SHP77 treated with DMSO at 0.1 percent for 48 hours (cell line): ENCODE measurements around the gene CRIM1.

Experiments used
- DNase-seq: peaks from one replicate; lab custom pipeline; 2025; lab: John Stamatoyannopoulos, UW

CRIM1 gene

DNA sequence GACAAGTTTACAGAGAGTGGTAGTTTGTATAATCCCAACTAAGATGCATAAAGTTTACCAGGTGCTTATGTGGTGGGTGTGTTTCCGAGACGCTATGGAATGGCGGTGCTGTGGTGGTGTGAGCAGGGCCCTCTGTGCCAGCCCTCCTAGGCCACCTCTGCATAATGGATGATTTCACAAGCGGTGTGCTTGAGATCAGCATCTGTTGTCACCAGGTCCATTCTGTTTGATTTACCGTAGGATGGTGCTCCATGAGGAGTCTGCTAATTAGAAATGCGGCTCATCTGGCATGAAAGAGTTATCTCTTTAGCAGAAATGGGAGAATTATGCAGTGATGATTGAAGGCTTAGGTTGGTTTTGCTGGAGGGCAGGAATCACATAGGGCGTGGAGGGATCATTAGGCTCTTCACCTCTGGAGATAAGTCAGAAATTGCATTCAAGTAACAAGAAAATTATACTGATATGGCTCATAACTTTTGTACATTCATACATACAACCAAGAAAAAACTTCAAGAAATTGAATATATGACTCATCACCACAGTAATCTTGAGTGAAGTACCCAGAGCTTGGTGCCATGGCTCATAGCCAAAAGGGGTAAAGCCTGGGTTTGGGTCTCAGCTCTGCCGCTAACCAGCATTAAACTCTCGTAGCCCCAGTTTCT lies 41.4 kb downstream of the CRIM1 start:
- no peak for DNase-seq

DNA sequence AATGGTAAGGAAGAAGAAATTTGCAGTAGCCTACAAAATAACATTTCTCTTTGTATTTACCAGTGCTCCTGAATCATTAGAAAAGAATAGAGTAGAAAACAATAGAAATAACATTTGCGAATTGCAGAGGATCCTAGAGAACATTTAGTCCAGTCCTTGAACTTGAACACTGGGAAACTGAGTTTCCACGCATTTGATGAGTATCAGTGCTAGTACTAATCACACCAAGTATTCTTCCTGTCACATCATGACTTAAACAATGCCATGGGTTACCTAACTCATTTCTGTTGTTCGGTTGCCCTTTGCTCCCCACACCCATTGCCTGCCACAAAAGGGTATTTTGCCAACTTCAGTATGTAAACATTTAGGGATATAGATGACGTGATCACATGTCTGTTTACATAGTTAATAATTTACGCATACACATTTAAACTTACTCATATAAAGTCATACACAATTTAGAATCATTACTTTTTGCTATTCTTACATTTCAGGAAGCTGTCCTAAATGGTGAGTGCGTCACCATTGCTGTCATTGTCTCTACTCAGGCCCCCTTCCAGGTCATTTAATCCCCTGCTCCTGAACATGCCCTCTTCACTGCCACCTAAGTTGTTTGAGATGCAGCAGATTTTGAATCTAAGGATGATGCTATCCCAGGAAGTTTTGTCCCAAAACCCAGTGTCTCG lies 42.3 kb downstream of the CRIM1 start:
- no peak for DNase-seq

DNA sequence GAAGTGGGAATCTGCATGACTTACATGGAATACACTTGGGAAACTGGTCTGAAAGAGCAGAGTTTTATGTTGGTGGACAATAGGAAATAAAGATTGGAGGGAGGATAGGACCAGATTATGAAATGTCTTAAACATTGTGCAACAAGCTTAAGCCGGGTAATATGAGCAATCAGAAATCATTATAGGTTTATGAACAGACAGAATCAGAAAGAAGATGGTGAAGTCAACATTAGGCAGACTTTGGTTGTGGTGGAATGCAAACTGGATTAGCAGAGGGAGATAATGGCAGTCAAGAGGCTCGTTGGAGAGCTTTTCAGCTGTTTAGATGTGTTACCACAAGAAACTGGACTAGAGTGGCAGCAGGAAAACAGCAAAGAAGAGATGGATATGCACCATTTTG lies 43.5 kb downstream of the CRIM1 start:
- DNase-seq = no peak

DNA sequence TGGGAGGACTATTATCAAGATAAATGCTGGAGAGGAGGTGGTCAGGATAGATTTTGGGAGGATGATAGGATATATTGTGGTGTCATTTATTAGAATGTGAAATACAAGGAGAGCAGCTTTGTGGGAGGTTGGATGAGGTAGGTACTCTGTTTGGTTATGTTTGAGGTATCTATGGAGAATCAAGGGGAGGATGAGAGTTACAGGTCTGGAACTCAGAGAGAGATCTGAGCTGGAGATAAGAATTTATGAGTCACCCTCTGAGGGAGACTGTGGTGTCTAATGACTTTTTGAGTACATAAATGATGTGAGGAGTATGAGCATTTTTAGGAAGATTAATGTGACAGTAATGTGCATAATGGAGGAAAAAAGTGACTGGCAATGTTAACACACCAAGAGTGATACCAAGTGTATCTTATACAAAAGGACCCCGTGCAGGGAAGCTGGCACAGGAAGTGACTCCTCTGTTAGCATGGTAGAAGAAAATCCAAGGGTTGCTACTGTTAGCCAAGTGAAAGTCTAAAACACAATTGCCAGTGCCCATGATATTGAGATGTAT lies 48.2 kb downstream of the CRIM1 start:
- no peak for DNase-seq

DNA sequence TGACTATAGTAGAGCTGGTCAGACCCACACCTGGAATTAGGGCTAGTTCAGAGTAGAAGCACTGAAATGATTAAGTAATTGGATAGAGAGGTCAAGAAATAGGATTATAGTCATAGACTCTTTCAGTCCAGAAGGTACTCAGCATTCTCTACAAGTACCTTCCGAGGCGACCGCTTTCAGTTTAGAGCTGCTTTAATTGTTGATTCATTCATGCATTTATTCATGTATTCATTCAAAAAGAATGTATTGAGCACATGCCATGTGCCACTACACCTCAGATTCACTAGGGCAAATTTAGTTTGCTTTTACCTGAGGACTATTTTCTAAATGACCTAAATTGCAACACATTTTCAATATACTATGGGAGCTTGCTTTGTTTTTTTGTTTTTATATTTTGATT lies 48.7 kb downstream of the CRIM1 start:
- no peak for DNase-seq

DNA sequence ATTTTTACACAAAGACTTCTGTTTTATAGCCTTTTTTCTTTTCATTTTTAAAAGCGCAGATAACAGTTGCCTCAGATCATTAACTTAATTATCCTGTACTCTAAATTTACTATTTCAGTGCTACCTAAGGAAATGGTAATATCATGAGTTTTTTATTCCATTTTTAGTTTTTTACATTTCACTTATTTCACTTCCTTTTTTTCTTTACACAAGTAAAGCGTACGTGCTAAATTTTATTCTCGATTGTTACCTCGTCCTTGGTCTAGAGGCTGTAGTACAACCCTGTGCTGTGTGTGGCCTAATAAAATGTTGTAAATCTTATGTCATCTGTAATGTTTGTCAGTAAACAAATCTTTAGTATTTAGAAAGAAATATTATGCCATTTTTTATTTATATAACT lies 49.2 kb downstream of the CRIM1 start:
- DNase-seq = no peak

DNA sequence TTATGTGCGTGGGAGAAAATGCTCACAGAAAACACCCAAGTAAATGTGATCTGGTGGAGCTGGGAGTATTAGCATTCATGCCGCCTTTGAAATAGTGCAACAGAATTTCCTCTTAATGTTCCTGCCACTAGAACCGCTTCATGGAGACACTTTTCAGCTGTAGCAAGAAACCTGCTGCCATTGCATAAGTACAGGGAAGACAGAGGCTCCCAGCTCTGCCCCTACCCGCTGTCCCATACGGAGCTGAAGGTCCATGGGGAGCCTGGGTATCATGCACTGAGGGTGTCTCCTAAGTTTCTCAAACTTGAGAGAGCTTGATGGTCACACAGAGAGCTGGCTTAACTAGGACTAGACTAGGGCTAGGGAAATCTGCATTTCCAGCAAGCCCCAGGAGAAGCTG lies 49.6 kb downstream of the CRIM1 start:
- no peak for DNase-seq

DNA sequence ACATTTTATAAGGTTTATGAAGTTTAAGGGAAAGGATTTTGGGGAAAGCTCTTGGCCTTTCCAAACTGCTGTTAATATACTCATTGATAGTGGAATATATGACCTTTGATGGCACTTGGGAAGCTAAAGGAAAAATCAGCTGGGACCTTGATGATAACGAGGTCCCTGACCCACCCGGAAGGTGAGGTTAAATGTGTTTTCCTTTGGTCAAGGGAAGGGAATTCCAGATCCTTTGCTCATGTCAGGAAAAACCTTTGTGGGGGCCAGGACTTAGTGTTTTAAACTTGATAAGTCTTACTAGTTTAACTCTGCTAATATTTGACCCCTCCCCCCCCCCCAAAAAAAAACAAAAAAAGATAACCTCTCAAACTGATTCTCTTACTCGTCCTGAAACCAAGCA lies 50.7 kb downstream of the CRIM1 start:
- DNase-seq = no peak

DNA sequence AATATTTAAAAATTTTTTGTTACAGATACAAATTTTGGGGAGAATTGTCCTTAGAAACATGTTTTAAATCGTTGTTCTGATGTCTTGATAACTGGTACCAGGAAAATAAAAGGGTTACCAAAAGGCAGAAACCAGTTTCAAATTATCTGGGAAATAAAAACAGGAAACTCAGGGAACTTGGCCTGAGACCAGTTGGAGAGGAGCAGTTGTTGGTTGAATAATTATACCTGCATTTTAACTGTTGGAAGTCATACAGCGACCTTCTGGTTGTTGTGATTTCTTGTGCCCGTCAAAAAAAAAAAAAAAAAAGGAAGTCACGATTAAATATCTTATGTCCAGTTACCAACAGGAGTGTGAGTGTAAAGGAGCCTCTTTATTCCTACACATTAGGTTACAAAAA lies 51.8 kb downstream of the CRIM1 start:
- no peak for DNase-seq

DNA sequence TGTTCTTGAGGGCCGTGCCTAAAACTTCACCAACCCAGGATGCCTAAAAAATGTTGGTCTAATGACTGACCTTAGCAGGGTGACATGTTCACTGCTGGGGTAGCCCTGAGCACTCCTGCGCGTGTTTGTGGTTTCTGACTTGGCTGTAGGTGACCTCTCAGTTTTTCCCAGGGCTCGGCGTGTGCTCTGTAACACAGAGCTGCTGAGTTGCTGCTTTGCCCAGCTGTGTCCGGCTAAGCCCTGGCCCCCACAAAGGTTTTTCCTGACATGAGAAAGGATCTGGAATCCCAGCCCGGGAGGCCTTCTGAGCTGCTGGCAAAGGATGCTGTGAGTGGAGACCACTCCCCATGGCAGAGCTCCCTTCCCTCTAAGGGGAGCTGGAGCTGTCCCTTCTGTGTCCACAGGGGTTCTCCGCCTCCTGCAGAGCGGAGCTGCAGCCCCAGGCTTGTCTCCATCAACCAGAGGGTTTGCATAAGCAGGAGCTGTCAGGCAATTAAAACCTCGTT lies 52.7 kb downstream of the CRIM1 start:
- DNase-seq = no peak

DNA sequence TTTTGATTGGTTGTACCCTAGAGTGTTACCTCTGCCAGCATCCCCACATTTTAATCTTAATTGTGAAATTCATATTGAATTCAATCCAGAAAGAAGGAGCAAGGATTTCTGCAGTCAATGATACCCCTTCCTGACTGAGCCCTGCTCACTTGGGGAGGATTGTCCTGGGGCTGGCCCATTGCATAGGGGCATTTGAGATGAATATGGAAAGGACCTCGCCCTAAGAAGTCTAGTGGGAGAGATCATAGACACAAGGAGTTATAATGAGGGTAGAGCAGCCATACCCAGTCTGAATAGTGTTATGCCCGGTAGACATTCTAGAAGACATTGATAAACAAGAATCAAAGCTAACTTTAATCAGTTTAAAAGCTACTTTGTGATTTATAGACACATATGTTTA lies 53.8 kb downstream of the CRIM1 start:
- DNase-seq = no peak

DNA sequence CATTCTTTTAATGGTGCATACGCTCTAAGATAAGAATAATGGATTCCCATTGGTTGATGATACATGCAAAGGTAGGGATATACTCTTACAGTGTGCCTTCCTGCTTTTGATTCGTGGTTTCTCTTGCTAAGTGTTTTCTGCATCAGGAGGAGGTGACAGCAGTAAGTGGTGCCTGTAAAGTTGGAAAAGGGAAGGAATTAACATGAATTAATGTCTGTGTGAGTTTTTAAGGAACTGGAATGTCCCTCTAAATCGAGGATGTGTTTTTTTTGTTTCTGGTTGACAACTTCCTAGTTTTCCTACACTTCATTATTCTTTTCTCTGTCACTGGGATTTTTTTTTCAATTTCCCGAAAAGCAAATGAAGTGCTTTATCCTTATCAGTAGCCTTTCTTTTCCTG lies 54.4 kb downstream of the CRIM1 start:
- DNase-seq = no peak

DNA sequence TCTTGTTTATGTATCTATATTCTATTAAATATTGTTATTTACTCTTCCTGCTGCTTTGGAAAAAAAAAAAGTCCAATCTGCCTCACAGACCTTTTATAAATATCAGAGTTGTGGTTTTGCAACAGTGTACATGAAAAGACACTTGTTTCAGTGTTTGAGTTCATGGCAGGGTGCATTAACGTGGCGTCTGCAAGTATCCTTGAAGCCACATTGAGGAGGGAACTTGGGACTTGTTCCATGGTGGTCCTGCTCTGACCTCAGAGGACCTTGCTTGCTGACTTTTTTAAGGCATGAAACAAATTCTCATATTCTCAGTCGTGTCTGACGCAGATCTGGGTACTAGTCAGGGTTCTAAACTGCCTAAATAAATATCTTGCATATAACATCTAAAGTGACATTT lies 55.1 kb downstream of the CRIM1 start:
- DNase-seq = no peak

DNA sequence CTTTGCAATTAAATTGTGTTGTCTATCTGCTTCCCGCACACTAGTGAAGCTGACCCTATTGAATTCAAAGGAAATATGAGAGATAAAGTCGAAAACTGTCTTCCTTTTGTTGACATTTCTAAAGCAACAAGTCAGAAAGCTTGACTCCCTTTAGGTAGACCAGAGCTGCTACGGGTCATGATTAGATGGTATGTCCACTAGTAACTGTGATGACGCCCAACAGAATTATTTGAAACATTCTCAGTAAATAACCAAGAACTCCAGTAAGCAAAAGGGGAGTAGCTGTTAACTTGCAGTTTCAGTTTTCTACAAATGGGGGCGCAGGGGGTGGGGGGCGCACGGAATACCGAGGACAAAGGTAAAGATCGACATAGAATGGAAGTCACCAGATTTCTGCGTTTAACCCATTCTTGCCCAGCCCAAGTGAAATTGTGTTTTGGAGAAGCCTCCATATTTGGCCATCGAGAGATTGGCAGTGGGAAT lies 56.4 kb downstream of the CRIM1 start:
- no peak for DNase-seq

DNA sequence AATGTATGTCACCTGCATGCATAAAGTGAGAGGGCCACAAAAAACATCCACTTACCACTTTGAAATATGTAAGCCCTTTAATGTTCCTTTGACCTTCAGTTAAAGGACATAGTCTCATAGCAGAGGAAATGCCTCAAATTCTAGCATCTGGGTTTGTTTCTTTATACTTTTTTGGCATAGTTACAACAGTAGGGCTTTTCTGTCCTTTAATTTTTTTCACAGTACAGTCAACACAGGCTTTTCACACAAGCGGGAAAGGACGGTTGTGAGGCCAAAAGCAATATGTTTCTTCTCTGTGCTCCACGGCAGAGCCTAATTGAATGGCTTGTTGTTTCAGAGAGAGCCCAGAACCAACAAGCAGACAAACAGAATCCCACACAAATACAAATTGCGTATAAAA lies 57.6 kb downstream of the CRIM1 start:
- no peak for DNase-seq

DNA sequence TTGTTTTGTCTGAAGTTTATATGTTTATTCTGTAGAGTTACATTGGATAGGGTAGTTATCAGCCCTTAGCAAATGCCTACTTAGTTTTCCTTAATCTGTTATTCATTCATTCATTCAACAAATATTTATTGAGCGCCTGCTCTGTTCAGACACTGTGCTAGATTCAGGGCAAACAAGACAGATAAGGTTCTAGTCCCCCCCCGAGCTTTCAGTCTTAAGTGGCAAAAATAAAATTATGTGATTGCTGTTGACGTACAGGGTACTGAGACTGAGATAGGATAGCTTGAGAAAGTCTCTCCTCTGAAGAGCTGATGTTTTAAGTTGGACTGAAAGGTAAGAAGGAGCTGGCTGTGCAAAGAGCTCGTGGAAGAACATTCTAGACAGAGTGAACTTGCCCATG lies 58.7 kb downstream of the CRIM1 start:
- DNase-seq = no peak

DNA sequence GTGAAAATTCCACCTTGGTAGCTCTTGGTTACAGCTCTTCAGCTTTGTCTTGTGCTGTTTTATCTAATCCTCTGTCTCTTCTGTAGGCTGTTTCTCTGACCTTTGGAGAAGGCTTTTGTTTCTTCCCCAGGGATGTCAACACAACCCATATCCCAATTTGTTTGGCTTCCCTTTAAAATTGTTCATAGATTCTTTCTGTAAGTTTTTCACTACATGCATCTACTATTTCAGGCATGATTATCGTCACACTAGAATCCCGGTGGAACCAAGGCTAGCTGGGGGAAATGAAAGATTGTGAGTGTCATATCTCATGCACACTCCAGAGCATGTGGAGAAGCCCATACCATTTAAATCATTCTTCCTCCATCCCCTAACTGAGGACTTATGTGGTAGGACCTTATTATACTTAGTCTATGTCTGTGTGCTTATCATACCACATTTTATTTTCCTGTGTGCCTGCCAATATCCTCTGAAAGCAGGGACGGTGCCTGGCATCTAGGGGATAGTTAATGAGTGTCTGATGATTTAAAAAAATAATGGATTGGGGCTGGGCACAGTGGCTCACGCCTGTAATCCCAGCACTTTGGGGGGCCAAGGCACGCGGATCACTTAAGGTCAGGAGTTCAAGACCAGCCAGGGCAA lies 59.9 kb downstream of the CRIM1 start:
- no peak for DNase-seq

DNA sequence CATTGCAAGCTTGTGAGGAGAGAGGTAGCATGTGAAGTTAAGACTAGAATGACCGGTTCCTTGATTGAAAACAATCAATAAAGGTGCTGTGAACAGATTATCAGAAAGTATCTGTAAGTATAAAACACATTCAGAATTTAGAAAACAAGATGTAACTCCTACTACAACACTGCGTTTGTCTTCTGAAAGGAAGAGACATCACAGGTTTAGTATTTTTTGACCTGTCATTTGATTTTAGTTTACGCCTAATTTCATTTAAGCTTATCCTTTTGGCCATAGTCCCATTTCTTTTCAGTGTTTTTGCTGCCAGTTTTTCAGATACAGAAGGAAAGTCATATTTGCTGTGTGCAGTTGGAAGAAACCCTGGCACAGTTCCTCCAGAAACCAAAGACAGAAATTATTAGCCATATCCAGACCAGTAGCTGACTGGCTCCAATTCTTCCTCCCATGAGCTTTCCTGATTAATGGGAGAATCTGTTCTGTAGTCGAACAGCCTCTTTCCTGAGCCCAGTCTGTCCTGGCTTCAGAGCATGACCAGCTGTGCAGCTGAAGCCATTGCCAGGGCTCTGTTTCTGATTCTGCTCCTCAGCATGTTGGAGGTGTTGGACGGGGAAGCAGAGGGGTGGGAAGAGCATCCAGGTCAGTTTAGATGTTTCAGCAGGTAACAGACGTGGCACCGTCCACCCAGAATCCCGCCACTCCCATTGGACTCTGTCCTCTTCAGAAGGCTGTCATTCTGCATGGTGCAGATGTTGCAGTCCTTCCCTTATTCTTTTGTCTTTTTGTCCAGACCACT lies 61.0 kb downstream of the CRIM1 start:
- no peak for DNase-seq

DNA sequence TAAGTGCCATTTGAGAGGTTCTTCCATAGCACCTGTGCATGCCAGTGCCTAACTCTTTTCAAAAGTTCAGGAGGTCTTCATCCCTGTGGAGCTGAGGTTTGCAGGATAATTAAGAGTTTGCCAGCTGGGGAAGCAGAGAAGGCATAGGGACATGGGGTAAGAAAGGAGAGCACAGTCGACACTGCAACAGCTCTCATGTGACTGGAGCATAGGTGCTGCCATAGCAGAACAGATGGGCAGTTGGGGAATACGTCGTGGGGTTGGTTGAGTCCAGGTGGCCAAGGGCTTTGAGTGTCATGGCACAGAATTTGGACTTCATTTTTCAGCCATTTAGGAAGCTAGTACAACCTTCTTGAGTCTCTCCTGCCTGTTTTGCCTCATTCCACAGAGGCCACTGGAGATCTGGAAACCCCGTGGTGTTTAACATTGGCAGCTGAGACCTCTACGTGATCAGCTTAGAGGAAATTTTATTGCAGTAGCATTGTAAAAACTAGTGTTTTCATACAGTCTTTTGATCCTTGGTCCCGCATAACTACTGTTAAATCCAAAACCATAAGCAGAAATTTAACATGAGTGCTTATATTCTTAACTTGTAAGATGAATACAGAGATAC lies 65.1 kb downstream of the CRIM1 start:
- DNase-seq = no peak

DNA sequence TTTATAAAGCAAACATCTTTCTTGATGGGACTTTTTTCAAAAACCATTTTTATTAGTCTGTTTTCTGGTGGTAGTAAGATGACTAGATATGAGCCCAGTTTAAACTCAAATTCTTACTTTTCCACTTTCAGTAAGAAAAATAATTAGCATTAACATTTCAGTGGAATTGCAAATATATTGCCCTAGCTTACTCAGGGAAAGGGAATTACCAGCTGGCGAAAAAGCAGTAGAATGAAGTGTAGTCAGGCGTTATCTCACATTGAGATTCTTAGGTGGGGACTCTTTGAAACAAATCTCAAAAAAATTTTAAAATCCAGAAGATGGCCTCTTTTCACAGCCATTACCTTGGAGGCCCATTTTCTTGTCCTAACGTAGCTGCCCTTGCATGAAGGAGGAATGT lies 65.8 kb downstream of the CRIM1 start:
- no peak for DNase-seq

DNA sequence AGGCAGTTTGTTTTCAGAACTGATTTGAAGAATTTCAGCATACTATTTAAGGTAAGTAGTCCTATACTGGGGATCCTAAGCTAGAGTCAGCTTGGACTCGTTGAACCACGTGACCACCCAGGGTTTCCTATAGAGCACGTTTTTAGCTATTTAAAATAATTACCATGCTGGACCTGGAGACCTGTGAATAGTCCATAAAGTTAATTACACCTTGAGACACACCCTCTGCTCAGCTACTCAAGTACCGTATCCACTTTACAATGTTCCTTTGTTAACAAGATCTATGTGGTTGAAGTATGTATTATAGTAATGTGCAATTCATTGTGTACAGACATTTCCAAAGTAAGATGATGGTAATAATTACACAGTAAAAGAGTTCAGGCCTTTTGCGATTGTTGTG lies 67.6 kb downstream of the CRIM1 start:
- no peak for DNase-seq

DNA sequence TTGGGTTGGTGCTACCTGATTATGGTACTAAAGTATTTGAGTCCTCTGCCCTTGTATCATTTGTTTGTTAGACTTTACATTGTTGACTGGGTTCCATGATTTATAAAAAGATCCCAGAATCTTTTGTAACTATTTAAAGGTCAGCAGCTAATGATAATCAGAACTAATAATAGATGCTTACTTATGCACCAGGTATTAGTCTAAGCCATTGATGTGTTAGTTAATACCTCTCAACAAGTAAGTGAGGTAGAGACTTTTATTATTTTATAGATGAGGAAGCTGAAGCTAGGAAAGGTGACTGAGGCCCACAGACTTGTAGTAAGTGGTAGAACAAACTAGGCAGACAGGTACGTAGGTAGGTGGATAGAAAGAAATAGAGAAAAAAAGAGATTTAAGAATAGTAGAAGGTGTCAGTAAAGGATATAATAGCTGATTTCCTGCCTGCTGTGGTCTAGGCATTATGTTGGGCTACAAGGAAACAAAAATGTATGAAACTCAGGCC lies 68.1 kb downstream of the CRIM1 start:
- DNase-seq = no peak
